K562 (cell line): ENCODE measurements around the gene HEXIM2. TPM values are rescaled to one million over a fixed set of nuclear protein-coding genes. Genes with fewer than 3 reads are reported as not detected.

Experiments
- CCNT2 ChIP-seq: IDR thresholded peaks from 2 replicates; pipeline ENCODE4 v1.6.1; 2011; ENCODE audit warnings: borderline replicate concordance, low read depth, mild to moderate bottlenecking, moderate library complexity, mixed read lengths, low read length; ENCODE audit not compliant: insufficient read length; ENCODE audit errors: extremely low read depth
- CXXC5 ChIP-seq: fragments of 250-450 bp; sonication (Bioruptor Pico); IDR thresholded peaks from 2 replicates; pipeline ENCODE4 v1.8.0; 2022; ENCODE audit warnings: inconsistent platforms, mild to moderate bottlenecking, moderate library complexity
- E2F1 ChIP-seq: sonication (generic); formaldehyde crosslinking; IDR thresholded peaks from 2 replicates; pipeline ENCODE4 v1.8.1; 2023; ENCODE audit warnings: mild to moderate bottlenecking, missing genetic modification reagents, moderate library complexity
- EP300 ChIP-seq: IDR thresholded peaks from 2 replicates; pipeline ENCODE4 v1.6.1; 2012; ENCODE audit warnings: low read length, improper control_type of control experiment
- ETV5 ChIP-seq: sonication (generic); formaldehyde crosslinking; IDR thresholded peaks from 2 replicates; pipeline ENCODE4 v1.4.0; 2020; ENCODE audit warnings: low read depth, mild to moderate bottlenecking, missing genetic modification reagents
- MTA3 ChIP-seq: fragments of 450-650 bp; formaldehyde crosslinking; IDR thresholded peaks from 2 replicates; pipeline ENCODE4 v1.6.1; 2017; ENCODE audit warnings: mild to moderate bottlenecking, borderline replicate concordance
- NFATC3 ChIP-seq: fragments of 450-650 bp; IDR thresholded peaks from 2 replicates; pipeline ENCODE4 v1.6.1; 2017; ENCODE audit warnings: mild to moderate bottlenecking
- PHF20 ChIP-seq: fragments of 450-650 bp; IDR thresholded peaks from 2 replicates; pipeline ENCODE4 v1.6.1; 2018; ENCODE audit not compliant: partially characterized antibody
- POLR2B ChIP-seq: fragments of 450-650 bp; IDR thresholded peaks from 2 replicates; pipeline ENCODE4 v1.6.1; 2018; ENCODE audit warnings: low read depth; ENCODE audit not compliant: partially characterized antibody
- SMARCA5 ChIP-seq: fragments of 450-650 bp; IDR thresholded peaks from 2 replicates; pipeline ENCODE4 v1.6.1; 2016
- TAF1 ChIP-seq: IDR thresholded peaks from 2 replicates; pipeline ENCODE4 v1.6.1; 2011; ENCODE audit warnings: mild to moderate bottlenecking, low read length, moderate library complexity; ENCODE audit not compliant: insufficient read depth, control insufficient read depth, severe bottlenecking; ENCODE audit errors: extremely low read depth
- ZNF561 ChIP-seq: fragments of 450-650 bp; formaldehyde crosslinking; conservative IDR thresholded peaks from 2 replicates; pipeline ENCODE4 v1.4.0; 2020; ENCODE audit warnings: mild to moderate bottlenecking, moderate library complexity
- ZNF77 ChIP-seq: fragments of 250-450 bp; sonication (Bioruptor Pico); IDR thresholded peaks from 2 replicates; pipeline ENCODE4 v1.5.0; 2020
- polyA plus RNA-seq, 8 experiments: library from polyadenylated mRNA; depleted of rRNA in 4 of 8; stranded (reverse) in 5 of 8; unstranded in 3 of 8; fragments of >200 nt; fragmentation: Nextera tagmentation in 2 of 8; fragmentation: Illumina TruSeq in 1 of 8; extraction: Ambion mirVana in 2 of 8; extraction: Trizol in 1 of 8; gene quantifications; 2 replicates each; pipeline versions ENCODE4 v1.2.1 to v1.2.3, GENCODE V29; 2011 to 2014; ENCODE audit warnings: inconsistent platforms in 1 of 8, missing spikeins in 1 of 8
- total RNA-seq, 7 experiments: library from RNA; depleted of rRNA in 6 of 7; stranded (reverse); fragments of >200 nt in 6 of 7; fragmentation: Illumina TruSeq in 2 of 7; extraction: Trizol in 2 of 7; gene quantifications; 2 replicates each; pipeline versions ENCODE4 v1.2.1 to v1.2.3, GENCODE V29; 2011 to 2021; ENCODE audit warnings: low replicate concordance in 1 of 7
- TF ChIP-seq, protein P1 (sequence below), 2 experiments: fragments of 450-650 bp; formaldehyde crosslinking in 1 of 2; IDR thresholded peaks; 2 replicates each; pipeline versions ENCODE4 v1.4.0 to v1.6.1; 2014 to 2020; ENCODE audit warnings: mild to moderate bottlenecking in 2 of 2, borderline replicate concordance in 1 of 2, low read depth in 1 of 2
- TF ChIP-seq, protein P2 (sequence below), 3 experiments: fragments of 200-800 bp in 1 of 3; sonication (Bioruptor generic) in 1 of 3; sonication (generic) in 1 of 3; formaldehyde crosslinking in 1 of 3; IDR thresholded peaks; 2 replicates each; pipeline versions ENCODE4 v1.6.1 to v1.8.0; 2016 to 2022; ENCODE audit warnings: mild to moderate bottlenecking in 2 of 3, missing compliant biosample characterization in 2 of 3, missing genetic modification characterization in 2 of 3, missing genetic modification reagents in 1 of 3

Gene HEXIM2
- total and polyA plus RNA-seq, 9 of the 15 experiments (the other 6 are each of a cell fraction or from before 2014, with no cell fraction given) = 0.69 to 3.4 (median 1.1) TPM; not detected in 2

DNA sequence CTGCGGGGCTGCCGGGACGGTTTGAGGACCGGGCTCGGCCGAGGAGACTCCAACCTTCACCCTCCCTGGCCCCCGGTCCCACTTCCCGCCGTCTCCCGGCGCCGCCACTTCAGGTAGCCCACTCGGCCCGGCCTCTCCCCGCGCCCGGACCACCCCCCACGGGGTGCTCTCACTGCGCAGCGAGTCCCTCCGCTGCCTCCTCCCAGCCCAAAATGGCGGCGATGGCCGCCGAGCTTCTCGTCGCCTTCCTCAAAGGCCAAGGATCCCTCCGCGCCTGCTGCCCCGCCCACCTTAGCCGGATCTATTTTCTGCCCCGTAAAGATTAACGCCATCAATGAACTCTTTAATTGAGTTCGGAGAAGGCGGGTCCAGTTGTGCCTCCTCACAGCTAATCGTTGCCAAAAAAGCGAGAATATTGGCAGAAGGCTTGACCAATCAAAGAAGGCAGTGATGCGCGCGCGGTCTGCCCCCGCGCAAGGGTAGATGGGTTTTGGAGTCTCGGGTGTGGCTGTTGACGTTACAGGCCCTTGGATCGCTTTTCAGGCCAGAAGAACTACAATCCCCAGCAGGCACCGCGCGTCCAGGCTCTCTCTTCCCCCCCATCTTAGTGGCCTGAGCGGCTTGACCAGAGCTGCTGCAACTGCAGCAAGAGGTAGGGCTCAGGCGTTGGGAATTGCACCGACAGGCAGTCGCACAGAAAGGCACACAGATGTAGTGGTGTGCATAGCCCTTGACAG, at the start of gene HEXIM2 (continued):
- TF ChIP-seq, protein P1, sequence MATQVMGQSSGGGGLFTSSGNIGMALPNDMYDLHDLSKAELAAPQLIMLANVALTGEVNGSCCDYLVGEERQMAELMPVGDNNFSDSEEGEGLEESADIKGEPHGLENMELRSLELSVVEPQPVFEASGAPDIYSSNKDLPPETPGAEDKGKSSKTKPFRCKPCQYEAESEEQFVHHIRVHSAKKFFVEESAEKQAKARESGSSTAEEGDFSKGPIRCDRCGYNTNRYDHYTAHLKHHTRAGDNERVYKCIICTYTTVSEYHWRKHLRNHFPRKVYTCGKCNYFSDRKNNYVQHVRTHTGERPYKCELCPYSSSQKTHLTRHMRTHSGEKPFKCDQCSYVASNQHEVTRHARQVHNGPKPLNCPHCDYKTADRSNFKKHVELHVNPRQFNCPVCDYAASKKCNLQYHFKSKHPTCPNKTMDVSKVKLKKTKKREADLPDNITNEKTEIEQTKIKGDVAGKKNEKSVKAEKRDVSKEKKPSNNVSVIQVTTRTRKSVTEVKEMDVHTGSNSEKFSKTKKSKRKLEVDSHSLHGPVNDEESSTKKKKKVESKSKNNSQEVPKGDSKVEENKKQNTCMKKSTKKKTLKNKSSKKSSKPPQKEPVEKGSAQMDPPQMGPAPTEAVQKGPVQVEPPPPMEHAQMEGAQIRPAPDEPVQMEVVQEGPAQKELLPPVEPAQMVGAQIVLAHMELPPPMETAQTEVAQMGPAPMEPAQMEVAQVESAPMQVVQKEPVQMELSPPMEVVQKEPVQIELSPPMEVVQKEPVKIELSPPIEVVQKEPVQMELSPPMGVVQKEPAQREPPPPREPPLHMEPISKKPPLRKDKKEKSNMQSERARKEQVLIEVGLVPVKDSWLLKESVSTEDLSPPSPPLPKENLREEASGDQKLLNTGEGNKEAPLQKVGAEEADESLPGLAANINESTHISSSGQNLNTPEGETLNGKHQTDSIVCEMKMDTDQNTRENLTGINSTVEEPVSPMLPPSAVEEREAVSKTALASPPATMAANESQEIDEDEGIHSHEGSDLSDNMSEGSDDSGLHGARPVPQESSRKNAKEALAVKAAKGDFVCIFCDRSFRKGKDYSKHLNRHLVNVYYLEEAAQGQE (IDR thresholded peaks at IDR 0.05; ENCODE audit: borderline replicate concordance) = no peak
- TF ChIP-seq, protein P1 (CRISPR knock-in tag; IDR thresholded peaks at IDR 0.05; ENCODE audit: low read depth) = peak; percentile 58; the same call in 1 of the 2 replicates
- peak; percentile 94 for TF ChIP-seq CXXC5 (CRISPR knock-in tag)
- peak; percentile 90 for TF ChIP-seq POLR2B
- no peak for TF ChIP-seq SMARCA5
- no peak for TF ChIP-seq ETV5 (CRISPR knock-in tag)
- TF ChIP-seq TAF1 = peak; percentile 98
- peak; percentile 53 for TF ChIP-seq PHF20
- TF ChIP-seq CCNT2 = peak; percentile 71
- peak; percentile 76; the same call in 1 of the 2 replicates for TF ChIP-seq ZNF561 (CRISPR knock-in tag)
- TF ChIP-seq MTA3 = peak; percentile 80; the same call in 1 of the 2 replicates
- TF ChIP-seq ZNF77 (CRISPR knock-in tag) = no peak
- TF ChIP-seq EP300 = peak; percentile 23
- TF ChIP-seq NFATC3 = no peak
- TF ChIP-seq, protein P2, sequence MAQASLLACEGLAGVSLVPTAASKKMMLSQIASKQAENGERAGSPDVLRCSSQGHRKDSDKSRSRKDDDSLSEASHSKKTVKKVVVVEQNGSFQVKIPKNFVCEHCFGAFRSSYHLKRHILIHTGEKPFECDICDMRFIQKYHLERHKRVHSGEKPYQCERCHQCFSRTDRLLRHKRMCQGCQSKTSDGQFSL (CRISPR knock-in tag; IDR thresholded peaks at IDR 0.05) = peak; percentile 95
- TF ChIP-seq, protein P2 (tag; IDR thresholded peaks at IDR 0.05) = peak in 1 of 2 experiments; percentile 91; a peak in 2 of 4 replicates
- peak; percentile 86 for TF ChIP-seq E2F1 (CRISPR knock-in tag)
